Activated CD4-positive, alpha-beta T cell treated with anti-CD3 and anti-CD28 coated beads, Interleukin-2, amount 10 ng/mL, durations not matched to agents 7 days and 5 days (primary cell): ENCODE data around the gene CAPN13. TPM values are rescaled to one million over a fixed set of nuclear protein-coding genes. Genes with fewer than 3 reads are reported as not detected.
A peak's percentile ranks its signal among the peaks of the same experiment; 100 is the strongest.

ENCODE experiments used
- CTCF ChIA-PET: fragments of 350-600 bp; sonication (Branson Sonifier 250); formaldehyde crosslinking; loops from one replicate; lab custom pipeline; 2021; ENCODE audit warnings: antibody characterized with exemption; lab: Charles Lee
- POLR2A ChIA-PET: fragments of 350-600 bp; sonication (Branson Sonifier 250); formaldehyde crosslinking; loops from one replicate; lab custom pipeline; 2021; ENCODE audit warnings: antibody characterized with exemption; lab: Charles Lee
- DNase-seq: peaks from one replicate; pipeline ENCODE4 v3.0.0-alpha.2; 2020
- H3K27ac Mint-ChIP-seq: one replicate; pipeline ENCODE4 v1.8.0; 2021; ENCODE audit warnings: mild to moderate bottlenecking, moderate library complexity, mixed read lengths
- H3K27me3 Mint-ChIP-seq: one replicate; pipeline ENCODE4 v1.8.0; 2021; ENCODE audit warnings: mixed read lengths
- H3K36me3 Mint-ChIP-seq: one replicate; pipeline ENCODE4 v1.8.0; 2021; ENCODE audit warnings: low read depth, mixed read lengths
- H3K4me1 Mint-ChIP-seq: one replicate; pipeline ENCODE4 v1.8.0; 2021; ENCODE audit warnings: mixed read lengths
- H3K4me3 Mint-ChIP-seq: one replicate; pipeline ENCODE4 v1.8.0; 2021; ENCODE audit warnings: mild to moderate bottlenecking, moderate library complexity, mixed read lengths
- H3K9me3 Mint-ChIP-seq: one replicate; pipeline ENCODE4 v1.8.0; 2021; ENCODE audit warnings: mixed read lengths
- total RNA-seq, 2 experiments: library from RNA; stranded (reverse); gene quantifications; one replicate each; pipeline ENCODE4 v1.2.3, GENCODE V29; 2021

Gene CAPN13
- total RNA-seq, 2 experiments from 2014 or later = not detected

DNA sequence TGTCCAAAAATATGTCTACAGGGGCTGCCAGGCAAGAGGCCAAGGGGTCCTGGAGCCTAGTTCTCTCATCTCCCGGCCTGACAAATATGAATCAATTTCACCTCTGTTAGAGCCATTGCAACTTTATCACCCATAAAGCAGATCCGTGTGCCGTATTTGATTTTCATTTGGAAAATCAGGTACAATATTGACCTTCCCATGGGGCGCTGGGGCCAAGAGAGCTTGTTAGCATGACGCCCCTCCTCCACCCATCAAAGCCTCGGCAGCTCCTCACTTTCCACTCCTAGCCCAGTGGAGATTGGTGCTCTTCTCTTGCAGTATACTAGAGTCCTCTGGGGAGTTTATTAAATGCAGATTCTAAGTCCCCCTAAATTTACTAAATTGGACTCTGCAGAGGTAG, 96.8 kb downstream of the CAPN13 start:
- H3K27me3 Mint-ChIP-seq = no peaks in the 10 kb centered on the region

DNA sequence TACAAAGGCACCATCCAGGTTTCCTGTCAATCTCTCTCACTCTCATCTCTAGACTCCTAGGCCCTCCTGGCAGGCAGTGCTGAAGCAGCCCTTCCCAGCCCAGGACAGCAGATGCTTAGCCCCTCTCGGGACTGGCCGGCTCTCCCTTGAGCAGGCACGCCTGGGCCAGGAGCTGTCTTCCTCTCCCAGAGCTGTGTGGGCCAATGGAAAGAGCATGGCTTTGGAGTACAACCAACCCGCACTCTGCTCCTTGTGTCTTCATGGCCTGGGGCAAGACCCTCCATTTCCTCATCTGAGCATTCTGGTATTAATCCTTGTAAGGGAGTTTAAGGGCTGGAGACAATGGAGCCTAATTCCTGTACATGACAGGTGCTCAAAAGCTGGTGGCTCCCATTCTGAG, 97.2 kb downstream of the CAPN13 start:
- Mint-ChIP-seq H3K9me3 (no peaks in the 10 kb centered on the region), H3K36me3 (no peaks in the 10 kb centered on the region), H3K4me1 (peaks cover 6% of the 10 kb centered on the region), H3K27me3 (no peaks in the 10 kb centered on the region), H3K27ac (no peak overlapping the region), H3K4me3 (no peak overlapping the region)
- no peak for DNase-seq
- ChIA-PET POLR2A (interaction anchor here (1.4 kb wide), 1 partner anchor 545 kb away, joined by 3 read pairs; no protein-coding TSS in a partner anchor), CTCF (interaction anchor here (0.8 to 12.5 kb wide), 9 partner anchors 15 to 564 kb away, joined by 3 to 252 read pairs (median 14); partner anchors contain the start of gene YPEL5)

More for the DNA sequence above, 96.8 kb downstream of the CAPN13 start:
- H3K27ac Mint-ChIP-seq = no peak overlapping the region
- no peak for DNase-seq
- peaks cover 6% of the 10 kb centered on the region for H3K4me1 Mint-ChIP-seq
- POLR2A ChIA-PET = interaction anchor here (1.4 kb wide), 1 partner anchor 545 kb away, joined by 3 read pairs; no protein-coding TSS in a partner anchor
- no peaks in the 10 kb centered on the region for H3K9me3 Mint-ChIP-seq
- CTCF ChIA-PET = interaction anchor here (1.3 to 12.5 kb wide), 14 partner anchors 8 to 623 kb away, joined by 4 to 252 read pairs (median 16); no protein-coding TSS in a partner anchor
- no peaks in the 10 kb centered on the region for H3K36me3 Mint-ChIP-seq
- no peak overlapping the region for H3K4me3 Mint-ChIP-seq

DNA sequence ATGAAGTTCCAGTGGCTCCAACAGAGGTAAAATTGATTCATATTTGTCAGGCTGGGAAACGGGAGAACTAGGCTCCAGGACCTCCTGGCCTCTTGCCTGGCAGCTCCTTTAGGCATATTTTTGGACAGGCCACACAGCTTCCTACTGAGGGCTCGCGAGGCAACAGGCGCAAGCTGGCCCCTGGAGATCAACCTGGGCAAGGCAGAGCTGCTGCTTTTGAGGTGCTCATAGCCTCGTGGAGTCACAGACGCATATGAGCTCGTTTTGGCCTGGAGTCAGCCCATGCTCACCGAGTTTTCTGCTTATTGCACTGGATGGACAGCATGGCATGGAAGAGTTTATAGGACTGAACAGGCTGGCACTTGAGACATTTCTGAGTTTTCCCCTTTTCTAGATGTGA, 97.7 kb downstream of the CAPN13 start:
- Mint-ChIP-seq H3K36me3 (no peaks in the 10 kb centered on the region), H3K27ac (no peak overlapping the region)
- POLR2A ChIA-PET = interaction anchor here (1.4 kb wide), 1 partner anchor 545 kb away, joined by 3 read pairs; no protein-coding TSS in a partner anchor

DNA sequence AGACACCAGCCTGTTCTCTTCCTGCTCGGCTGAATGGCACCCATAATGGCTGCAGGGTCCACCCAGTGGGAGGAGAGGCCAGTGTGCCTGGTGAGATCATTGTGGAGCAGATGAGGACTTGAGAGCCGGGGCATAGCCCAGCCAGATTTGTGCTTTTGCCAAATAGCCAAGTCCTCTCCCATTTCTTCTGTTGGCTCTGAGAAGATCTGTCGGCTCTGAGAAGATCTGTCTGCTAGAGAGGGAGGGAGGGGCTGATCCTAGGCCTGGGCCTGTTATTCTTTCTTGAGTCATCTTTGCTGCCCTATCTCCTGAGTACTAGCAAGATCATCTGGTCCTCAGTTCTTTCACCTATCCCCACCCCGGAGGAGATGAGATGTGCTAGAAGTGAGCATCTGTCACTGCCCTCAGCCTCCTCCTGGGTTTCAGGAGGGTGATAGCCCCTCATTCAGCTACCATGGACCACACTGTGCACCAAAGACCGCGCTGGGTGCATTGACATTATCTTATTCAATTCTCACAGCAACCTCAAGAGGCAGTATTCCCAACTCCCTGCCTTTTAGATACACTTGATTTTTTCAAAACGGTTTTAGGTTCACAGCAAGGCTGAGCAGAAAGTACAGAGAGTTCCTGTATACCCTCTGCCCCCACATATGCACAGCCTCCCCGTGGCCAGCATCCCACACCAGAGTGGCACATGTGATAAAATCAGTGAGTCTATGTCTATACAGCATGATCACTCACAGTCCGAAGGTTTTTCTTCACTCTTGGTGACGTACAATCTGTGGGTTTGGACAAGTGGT, 98.6 kb downstream of the CAPN13 start:
- H3K4me3 Mint-ChIP-seq = no peak overlapping the region
- DNase-seq = no peak
- no peaks in the 10 kb centered on the region for H3K27me3 Mint-ChIP-seq
- peaks cover under 1% of the 10 kb centered on the region for H3K4me1 Mint-ChIP-seq
- POLR2A ChIA-PET = interaction anchor here (1.4 kb wide), 1 partner anchor 544 kb away, joined by 3 read pairs; no protein-coding TSS in a partner anchor
- no peak overlapping the region for H3K27ac Mint-ChIP-seq
- CTCF ChIA-PET = interaction anchor here (0.8 to 12.5 kb wide), 3 partner anchors 15 to 562 kb away, joined by 3 to 252 read pairs (median 3); partner anchors contain the start of gene YPEL5
- H3K36me3 Mint-ChIP-seq = no peaks in the 10 kb centered on the region
- no peaks in the 10 kb centered on the region for H3K9me3 Mint-ChIP-seq

More for the DNA sequence above, 97.7 kb downstream of the CAPN13 start:
- Mint-ChIP-seq H3K9me3 (no peaks in the 10 kb centered on the region), H3K4me3 (no peak overlapping the region), H3K4me1 (peaks cover 4% of the 10 kb centered on the region), H3K27me3 (no peaks in the 10 kb centered on the region)
- no peak for DNase-seq
- CTCF ChIA-PET = interaction anchor here (0.8 to 12.5 kb wide), 6 partner anchors 16 to 563 kb away, joined by 3 to 252 read pairs (median 4); partner anchors contain the start of gene YPEL5

DNA sequence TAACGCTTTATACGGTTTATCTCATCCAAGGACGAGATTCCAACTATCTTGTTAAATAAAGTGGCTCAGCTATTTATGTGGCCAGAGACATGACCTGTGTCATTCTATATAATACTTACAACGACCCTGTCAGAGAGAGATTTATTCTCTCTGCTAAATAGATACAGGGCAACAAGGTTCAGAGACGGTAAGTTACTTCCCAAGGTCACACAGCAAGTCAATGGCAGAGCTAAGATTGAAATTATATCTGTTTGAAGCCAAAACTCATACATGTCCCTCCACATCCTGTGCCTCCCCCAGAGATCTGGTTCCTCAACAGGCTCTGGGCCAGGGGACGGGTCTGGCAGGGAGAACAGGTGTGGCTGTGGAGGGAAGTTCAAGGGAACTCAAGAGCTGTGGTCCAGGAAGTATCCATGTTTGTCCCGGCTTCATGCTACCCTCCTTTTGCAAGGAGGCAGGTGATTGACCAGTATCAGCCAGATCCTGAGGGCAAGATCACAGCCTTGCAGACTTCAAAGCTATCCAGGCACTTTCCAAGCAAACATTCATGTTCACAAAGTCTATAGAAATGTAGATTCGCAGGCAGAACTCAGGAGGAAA, 99.8 kb downstream of the CAPN13 start:
- CTCF ChIA-PET = interaction anchor here (0.8 to 12.5 kb wide), 5 partner anchors 16 to 539 kb away, joined by 3 to 252 read pairs (median 4); no protein-coding TSS in a partner anchor
- no peaks in the 10 kb centered on the region for H3K27me3 Mint-ChIP-seq
- no peaks in the 10 kb centered on the region for H3K36me3 Mint-ChIP-seq
- no peaks in the 10 kb centered on the region for H3K4me1 Mint-ChIP-seq
- H3K9me3 Mint-ChIP-seq = peaks cover 10% of the 10 kb centered on the region
- POLR2A ChIA-PET = no interaction called here
- H3K4me3 Mint-ChIP-seq = no peak overlapping the region
- no peak for DNase-seq
- H3K27ac Mint-ChIP-seq = no peak overlapping the region

DNA sequence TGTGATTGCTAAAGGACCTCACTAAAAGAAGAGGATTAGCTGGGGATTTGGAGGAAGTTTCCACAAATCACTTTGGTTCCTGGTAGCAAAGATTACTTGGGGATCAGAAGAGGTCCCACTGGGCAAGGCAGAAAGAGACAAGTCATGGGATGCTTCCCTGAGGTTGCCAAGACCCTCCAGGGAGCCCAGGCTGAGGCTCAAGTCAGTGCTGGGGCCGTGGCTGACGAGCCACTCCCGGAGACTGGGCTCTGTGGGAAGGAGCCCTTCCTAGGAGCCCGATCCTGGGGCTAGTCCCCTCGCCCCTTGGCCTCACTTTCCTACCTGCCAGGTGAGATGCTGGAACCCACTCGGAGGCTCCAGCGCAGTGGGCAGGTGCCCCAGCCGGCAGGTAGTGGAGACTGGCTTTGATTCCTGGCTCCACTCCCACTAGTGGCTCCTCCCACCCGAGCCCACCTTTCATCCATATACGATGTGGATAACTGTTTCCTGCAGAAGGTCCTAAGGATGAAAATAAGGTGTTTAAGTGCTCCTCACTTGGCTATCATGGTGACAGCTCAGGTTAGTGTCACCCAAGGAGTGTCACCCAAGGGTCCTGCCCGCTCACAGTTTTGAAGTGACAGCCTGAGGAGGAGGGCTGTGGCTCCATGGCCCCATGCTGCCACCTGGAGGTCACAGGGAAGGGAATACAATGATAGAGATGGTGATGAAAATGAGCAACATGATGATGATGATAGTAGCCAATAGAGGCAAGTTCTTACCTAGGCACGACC, 100.5 kb downstream of the CAPN13 start:
- DNase-seq = peak; percentile 75
- POLR2A ChIA-PET = no interaction called here
- CTCF ChIA-PET = interaction anchor here (0.6 to 12.5 kb wide), 7 partner anchors 11 to 539 kb away, joined by 3 to 252 read pairs (median 4); no protein-coding TSS in a partner anchor
- Mint-ChIP-seq H3K27me3 (peaks cover 2% of the 10 kb centered on the region), H3K9me3 (peaks cover 17% of the 10 kb centered on the region), H3K4me1 (no peaks in the 10 kb centered on the region), H3K36me3 (peaks cover 4% of the 10 kb centered on the region), H3K4me3 (no peak overlapping the region), H3K27ac (no peak overlapping the region)

DNA sequence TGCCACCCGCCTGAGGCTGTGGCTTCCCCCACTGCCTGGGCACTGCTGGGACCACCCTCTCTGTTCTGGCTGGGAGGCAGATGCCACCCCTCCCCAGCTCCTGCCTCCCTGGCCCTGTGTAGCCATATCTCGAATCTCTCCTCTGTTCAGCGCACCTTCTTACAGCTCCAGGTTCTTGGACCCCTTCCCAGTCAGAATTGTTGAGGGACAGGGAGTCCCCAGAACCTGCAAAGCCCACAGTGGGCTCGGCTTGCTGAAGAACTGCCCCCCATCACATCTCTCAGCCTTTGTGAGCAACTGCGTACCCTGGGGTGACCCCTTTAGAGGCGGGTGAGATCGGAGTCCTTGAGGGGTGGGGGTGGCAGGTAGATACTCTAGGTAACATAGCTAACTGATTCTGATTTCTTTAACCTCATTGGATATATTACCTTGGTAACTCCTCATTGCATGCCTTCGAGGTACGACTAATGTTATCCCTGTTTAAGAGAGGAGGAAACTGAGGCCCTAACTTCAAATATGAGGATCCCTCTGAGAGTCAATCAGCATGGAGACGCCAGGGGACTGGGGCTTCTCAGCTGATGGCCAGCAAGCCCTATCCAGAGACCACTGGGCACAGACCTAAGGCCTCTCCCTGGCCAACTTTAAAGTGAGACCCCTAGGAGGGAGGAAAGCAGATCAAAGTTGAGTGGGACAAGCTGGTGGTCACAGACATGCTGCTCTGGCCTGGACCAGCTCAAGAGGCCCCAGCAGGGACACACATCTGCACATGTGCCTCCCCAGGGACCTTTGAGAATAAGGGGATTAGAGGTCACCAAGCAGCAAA, 101.3 kb downstream of the CAPN13 start:
- peaks cover 22% of the 10 kb centered on the region for H3K9me3 Mint-ChIP-seq
- no peak overlapping the region for H3K4me3 Mint-ChIP-seq
- ChIA-PET CTCF (interaction anchor here (0.6 to 12.5 kb wide), 8 partner anchors 10 to 538 kb away, joined by 3 to 252 read pairs (median 4); no protein-coding TSS in a partner anchor), POLR2A (no interaction called here)
- H3K27ac Mint-ChIP-seq = no peak overlapping the region
- DNase-seq = no peak
- H3K27me3 Mint-ChIP-seq = peaks cover 3% of the 10 kb centered on the region
- H3K4me1 Mint-ChIP-seq = no peaks in the 10 kb centered on the region
- H3K36me3 Mint-ChIP-seq = peaks cover 4% of the 10 kb centered on the region

DNA sequence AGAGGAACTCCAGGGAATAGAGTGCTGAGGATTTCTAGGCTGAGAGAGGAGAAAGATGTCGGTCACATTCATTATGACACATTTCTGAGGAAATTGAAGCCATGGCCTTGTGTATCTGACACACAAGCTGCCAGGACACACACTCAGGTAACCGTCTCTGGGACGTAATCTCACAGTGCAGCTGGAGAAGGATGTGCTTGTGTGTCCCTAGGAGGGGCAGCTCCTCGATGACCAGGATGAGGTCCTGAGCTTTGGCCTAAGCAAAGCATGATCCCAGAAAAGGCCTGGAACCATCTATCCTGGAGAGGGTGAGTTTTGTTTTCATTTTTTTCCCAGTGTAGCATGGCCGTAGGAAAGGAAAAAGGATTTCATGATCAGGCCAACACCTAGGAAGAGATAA, 102.2 kb downstream of the CAPN13 start:
- Mint-ChIP-seq H3K4me3 (no peak overlapping the region), H3K36me3 (peaks cover 4% of the 10 kb centered on the region), H3K9me3 (peaks cover 23% of the 10 kb centered on the region), H3K27ac (no peak overlapping the region), H3K4me1 (no peaks in the 10 kb centered on the region), H3K27me3 (peaks cover 4% of the 10 kb centered on the region)
- CTCF ChIA-PET = interaction anchor here (0.9 to 12.5 kb wide), 4 partner anchors 11 to 537 kb away, joined by 3 to 252 read pairs (median 3); no protein-coding TSS in a partner anchor
- POLR2A ChIA-PET = no interaction called here
- no peak for DNase-seq

DNA sequence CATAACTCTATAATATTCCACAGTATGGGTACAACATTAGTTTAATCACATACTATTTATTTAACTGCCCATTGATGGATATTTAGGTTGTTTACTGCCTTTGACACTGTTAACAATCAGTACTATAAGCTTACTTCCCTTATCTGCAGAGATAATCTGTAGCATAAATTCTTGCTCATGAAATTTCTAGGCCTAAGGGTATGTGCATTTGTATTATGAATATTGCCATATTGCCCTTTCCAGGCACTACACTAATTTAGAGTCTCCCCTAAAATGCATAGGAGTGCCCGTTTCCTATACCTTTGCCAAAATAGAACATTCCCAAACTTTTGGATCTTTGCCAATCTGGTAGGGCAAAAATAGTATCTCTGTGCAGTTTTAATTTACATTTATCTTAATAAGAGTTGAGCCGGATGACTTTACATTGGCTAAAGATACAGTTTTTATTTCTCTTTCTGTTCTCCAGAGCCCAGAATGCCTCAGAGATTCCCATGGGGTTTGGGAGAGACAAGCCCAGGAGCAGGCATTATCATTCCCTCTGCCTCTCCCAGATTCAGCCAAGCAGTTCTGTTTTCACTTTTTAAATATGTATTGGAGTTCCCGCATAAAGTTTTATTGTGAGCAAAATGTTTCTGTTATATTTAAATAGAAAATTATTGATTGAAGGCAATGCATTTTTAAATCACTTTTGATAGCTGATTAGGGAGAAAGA, 102.8 kb downstream of the CAPN13 start:
- peaks cover 4% of the 10 kb centered on the region for H3K27me3 Mint-ChIP-seq
- no peak for DNase-seq
- peaks cover 4% of the 10 kb centered on the region for H3K36me3 Mint-ChIP-seq
- no peak overlapping the region for H3K4me3 Mint-ChIP-seq
- H3K4me1 Mint-ChIP-seq = no peaks in the 10 kb centered on the region
- H3K9me3 Mint-ChIP-seq = peaks cover 23% of the 10 kb centered on the region
- ChIA-PET CTCF (interaction anchor here (0.9 to 12.5 kb wide), 3 partner anchors 15 to 536 kb away, joined by 3 to 252 read pairs (median 3); no protein-coding TSS in a partner anchor), POLR2A (no interaction called here)
- H3K27ac Mint-ChIP-seq = no peak overlapping the region

DNA sequence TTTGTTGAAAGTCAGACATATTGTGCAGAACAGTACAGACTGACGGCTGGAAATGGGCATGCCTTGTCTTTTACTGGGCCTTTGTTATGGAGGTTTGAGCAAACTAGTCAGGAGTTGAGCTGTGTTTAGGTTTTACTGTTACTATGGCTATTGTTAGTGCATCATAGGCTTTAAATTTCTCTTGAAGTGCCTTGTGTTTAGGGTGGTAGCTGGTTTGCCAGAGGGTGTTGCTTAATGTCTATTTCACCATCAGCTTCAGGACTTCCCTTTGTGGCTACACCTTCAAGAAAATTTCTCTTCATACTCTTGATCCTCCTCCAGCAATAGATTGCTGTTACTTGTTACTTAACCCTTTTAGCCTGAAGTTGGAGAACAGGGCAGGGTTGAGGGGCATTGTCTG, 104.6 kb downstream of the CAPN13 start:
- Mint-ChIP-seq H3K36me3 (peaks cover 4% of the 10 kb centered on the region), H3K9me3 (peaks cover 23% of the 10 kb centered on the region), H3K27me3 (peaks cover 4% of the 10 kb centered on the region), H3K4me3 (no peak overlapping the region), H3K27ac (no peak overlapping the region), H3K4me1 (no peaks in the 10 kb centered on the region)
- ChIA-PET POLR2A (no interaction called here), CTCF (interaction anchor here (0.6 to 1.5 kb wide), 4 partner anchors 9 to 552 kb away, joined by 3 to 12 read pairs (median 6); no protein-coding TSS in a partner anchor)
- DNase-seq = no peak

DNA sequence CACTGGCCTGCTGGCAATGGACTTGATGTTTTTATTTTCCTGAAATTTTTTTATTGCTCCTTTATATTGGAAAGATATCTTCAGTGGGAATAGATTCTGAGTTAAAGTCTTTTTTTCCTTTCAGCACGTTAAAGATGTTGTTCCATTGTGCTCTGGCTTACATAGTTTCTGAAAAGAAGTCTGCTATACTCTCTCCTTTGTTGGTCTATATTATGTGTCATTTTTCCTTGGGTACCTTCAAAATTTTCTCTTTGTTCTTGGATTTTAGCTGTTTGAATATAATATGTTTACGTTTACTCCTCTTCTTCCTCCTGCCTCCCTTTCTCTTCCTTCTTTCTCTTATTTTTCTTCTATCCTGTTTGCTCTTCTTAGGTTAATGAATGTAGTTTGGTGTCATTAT, 105.5 kb downstream of the CAPN13 start:
- POLR2A ChIA-PET = no interaction called here
- Mint-ChIP-seq H3K9me3 (peaks cover 23% of the 10 kb centered on the region), H3K4me1 (no peaks in the 10 kb centered on the region), H3K36me3 (peaks cover 4% of the 10 kb centered on the region), H3K27ac (no peak overlapping the region), H3K27me3 (peaks cover 4% of the 10 kb centered on the region), H3K4me3 (no peak overlapping the region)
- CTCF ChIA-PET = interaction anchor here (1.4 to 2.8 kb wide), 2 partner anchors 10 kb away, joined by 12 read pairs; no protein-coding TSS in a partner anchor
- DNase-seq = no peak
